Neural cell (in vitro differentiated cells): ENCODE results near the gene MAP1LC3B. TPM values are rescaled to one million over a fixed set of nuclear protein-coding genes. Genes with fewer than 3 reads are reported as not detected.
"Not testable (repeated sequence)": the region's sequence is repeated elsewhere in the genome, so short reads cannot be mapped to it uniquely, and the experiment has no call there.

Experiments
- H2AFZ ChIP-seq: fragments of 200-600, 300-800 bp; sonication (generic), shearing (Covaris generic); 2 replicates; pipeline ENCODE4 v1.6.0; 2014; ENCODE audit warnings: low read depth, mild to moderate bottlenecking, antibody characterized with exemption, low read length, moderate library complexity
- H3F3A ChIP-seq: fragments of 200-600 bp; shearing (Covaris generic); 2 replicates; pipeline ENCODE4 v1.6.1; 2016; ENCODE audit warnings: mild to moderate bottlenecking, moderate library complexity, mixed read lengths, antibody characterized with exemption, low read length; ENCODE audit not compliant: insufficient read depth, poor library complexity, severe bottlenecking
- H3K27ac ChIP-seq: fragments of 200-600, 300-800 bp; sonication (generic), shearing (Covaris generic); 2 replicates; pipeline ENCODE4 v1.5.1; 2014; ENCODE audit warnings: mild to moderate bottlenecking, low read length, moderate library complexity
- H3K27me3 ChIP-seq: fragments of 300-800, 200-600 bp; sonication (generic), shearing (Covaris generic); 2 replicates; pipeline ENCODE4 v1.6.0; 2014; ENCODE audit warnings: mild to moderate bottlenecking, low read depth, low read length, moderate library complexity; ENCODE audit not compliant: insufficient read depth
- H3K36me3 ChIP-seq: fragments of 300-800, 200-600 bp; sonication (generic), shearing (Covaris generic); 2 replicates; pipeline ENCODE4 v1.5.1; 2014; ENCODE audit warnings: mild to moderate bottlenecking, antibody characterized with exemption, low read length, moderate library complexity; ENCODE audit not compliant: insufficient read depth
- H3K4me2 ChIP-seq: fragments of 300-800, 200-600 bp; sonication (generic), shearing (Covaris generic); 2 replicates; pipeline ENCODE4 v1.6.0; 2014; ENCODE audit warnings: mild to moderate bottlenecking, low read length
- H3K4me3 ChIP-seq: fragments of 300-800, 200-600 bp; sonication (generic), shearing (Covaris generic); 2 replicates; pipeline ENCODE4 v1.5.1; 2014; ENCODE audit warnings: mild to moderate bottlenecking, low read length, moderate library complexity
- H3K79me2 ChIP-seq: fragments of 200-600 bp; shearing (Covaris generic); replicated peaks from 2 replicates; pipeline ENCODE4 v1.6.0; 2014; ENCODE audit warnings: mild to moderate bottlenecking, low read length, moderate library complexity; ENCODE audit not compliant: insufficient read depth
- H3K9ac ChIP-seq: fragments of 300-800, 200-600 bp; sonication (generic), shearing (Covaris generic); 2 replicates; pipeline ENCODE4 v1.6.1; 2016; ENCODE audit warnings: mild to moderate bottlenecking, low read length, mixed read lengths
- H3K9me2 ChIP-seq: fragments of 200-600 bp; shearing (Covaris generic); 2 replicates; pipeline ENCODE4 v1.6.1; 2016; ENCODE audit warnings: mild to moderate bottlenecking, low read length, mixed read lengths; ENCODE audit not compliant: insufficient read depth
- H3K9me3 ChIP-seq: fragments of 200-600, 300-800 bp; sonication (generic), shearing (Covaris generic); 2 replicates; pipeline ENCODE4 v1.6.1; 2016; ENCODE audit warnings: mild to moderate bottlenecking, mixed run types, low read length, moderate library complexity, mixed read lengths
- H4K20me1 ChIP-seq: fragments of 200-600 bp; shearing (Covaris generic); 2 replicates; pipeline ENCODE4 v1.6.1; 2016; ENCODE audit warnings: mild to moderate bottlenecking, mixed run types; ENCODE audit not compliant: insufficient read depth
- CTCF ChIP-seq: fragments of 450-650 bp; IDR thresholded peaks from 2 replicates; pipeline ENCODE4 v1.5.1; 2014; ENCODE audit warnings: antibody characterized with exemption, mild to moderate bottlenecking, moderate library complexity; ENCODE audit not compliant: poor library complexity, severe bottlenecking
- EP300 ChIP-seq: fragments of 450-650 bp; conservative IDR thresholded peaks from 2 replicates; pipeline ENCODE4 v1.6.1; 2014; ENCODE audit warnings: antibody characterized with exemption, mild to moderate bottlenecking, moderate library complexity; ENCODE audit not compliant: poor library complexity, severe bottlenecking
- EZH2 ChIP-seq: fragments of 200-600, 300-800 bp; shearing (Covaris generic), sonication (generic); IDR thresholded peaks from 2 replicates; pipeline ENCODE4 v1.6.1; 2014; ENCODE audit warnings: antibody characterized with exemption, low read length, borderline replicate concordance, mild to moderate bottlenecking; ENCODE audit not compliant: insufficient read depth, poor library complexity, severe bottlenecking
- MXI1 ChIP-seq: fragments of 450-650 bp; conservative IDR thresholded peaks from 2 replicates; pipeline ENCODE4 v1.6.1; 2014; ENCODE audit warnings: antibody characterized with exemption, mild to moderate bottlenecking; ENCODE audit not compliant: poor library complexity, severe bottlenecking
- POLR2AphosphoS5 ChIP-seq: IDR thresholded peaks from 2 replicates; pipeline ENCODE4 v1.6.1; 2012
- RAD21 ChIP-seq: fragments of 450-650 bp; conservative IDR thresholded peaks from 2 replicates; pipeline ENCODE4 v1.6.1; 2014; ENCODE audit warnings: antibody characterized with exemption, mild to moderate bottlenecking, moderate library complexity
- REST ChIP-seq: IDR thresholded peaks from 2 replicates; pipeline ENCODE4 v1.6.1; 2012; ENCODE audit warnings: borderline replicate concordance
- SMC3 ChIP-seq: fragments of 450-650 bp; conservative IDR thresholded peaks from 2 replicates; pipeline ENCODE4 v1.6.1; 2014; ENCODE audit warnings: antibody characterized with exemption, mild to moderate bottlenecking, moderate library complexity; ENCODE audit not compliant: poor library complexity
- TAF1 ChIP-seq: IDR thresholded peaks from 2 replicates; pipeline ENCODE4 v1.6.1; 2012; ENCODE audit warnings: low read depth
- polyA plus RNA-seq: library from polyadenylated mRNA; depleted of rRNA; stranded (reverse); fragments of >200 nt; gene quantifications from 2 replicates; pipeline ENCODE4 v1.2.3, GENCODE V29; 2014

MAP1LC3B gene
- polyA plus RNA-seq, 1 donor from 2014 or later: 73.1 TPM

- TF ChIP-seq POLR2AphosphoS5 (no peak), EP300 (no peak), TAF1 (no peak)
Observed at GRCh38 chr16:87375426-87376135, 16.6 kb upstream of the MAP1LC3B start (continued).

- TF ChIP-seq CTCF: no peak
- TF ChIP-seq EZH2: no peak
- no peak for TF ChIP-seq SMC3
- no peak for TF ChIP-seq MXI1
- no peak for TF ChIP-seq REST
- TF ChIP-seq EP300: no peak
- TF ChIP-seq RAD21: no peak
- no peak for TF ChIP-seq POLR2AphosphoS5
- H3K36me3 ChIP-seq: no peaks in the 10 kb centered on the region
- no peaks in the 10 kb centered on the region for H3K9me3 ChIP-seq
- H3K4me3 ChIP-seq: no peak overlapping the region
- no peaks in the 10 kb centered on the region for H3K9me2 ChIP-seq
- H3K27me3 ChIP-seq: no peaks in the 10 kb centered on the region
- no peak overlapping the region for H3K9ac ChIP-seq
- no peak overlapping the region for H3K27ac ChIP-seq
- no peak overlapping the region for H3K4me2 ChIP-seq
- H2AFZ ChIP-seq: no peak overlapping the region
- peaks cover 19% of the 10 kb centered on the region for H3K79me2 ChIP-seq
- no peaks in the 10 kb centered on the region for H4K20me1 ChIP-seq
- H3F3A ChIP-seq: no peaks in the 10 kb centered on the region
Observed at GRCh38 chr16:87376660-87377059, 15.5 kb upstream of the MAP1LC3B start.

GRCh38 chr16:87379312-87379752 is 12.8 kb upstream of the MAP1LC3B start:
- H4K20me1 ChIP-seq: not testable (repeated sequence)

More at GRCh38 chr16:87379312-87379752, 12.8 kb upstream of the MAP1LC3B start:
- not testable (repeated sequence) for H3K27me3 ChIP-seq, H3K9ac ChIP-seq, H3K4me3 ChIP-seq, H3K4me2 ChIP-seq, H3K9me3 ChIP-seq, H3K36me3 ChIP-seq, H3K9me2 ChIP-seq, H2AFZ ChIP-seq, H3K27ac ChIP-seq, H3F3A ChIP-seq
- H3K79me2 ChIP-seq: peaks cover 19% of the 10 kb centered on the region
